ENCODE data around the gene HSPA1A. TPM values are rescaled to one million over a fixed set of nuclear protein-coding genes. Genes with fewer than 3 reads are reported as not detected.

The HSPA1A gene
- total and polyA plus RNA-seq, 9 of the 15 experiments (the other 6 are each of a cell fraction or from before 2014, with no cell fraction given): 2.2 to 273 (median 107) TPM

- TF ChIP-seq ZNF277 (CRISPR knock-in tag; IDR thresholded peaks at IDR 0.05; ENCODE audit: borderline replicate concordance) (no peak), COPS2 (conservative IDR thresholded peaks at IDR 0.05) (no peak), ARID3B (CRISPR knock-in tag; IDR thresholded peaks at IDR 0.05; ENCODE audit: borderline replicate concordance) (no peak), SIX5 (IDR thresholded peaks at IDR 0.05; ENCODE audit: borderline replicate concordance in 1 of 2, insufficient read depth in 1 of 2, low read depth in 1 of 2, low read length in 2 of 2) (no peak), CREB3L1 (IDR thresholded peaks at IDR 0.05; ENCODE audit: borderline replicate concordance, low read depth) (no peak), NR4A1 (CRISPR knock-in tag; IDR thresholded peaks at IDR 0.05) (peak; percentile 93; the same call in 1 of the 2 replicates), NR4A1 (tag; IDR thresholded peaks at IDR 0.05) (0 out of 2 replicates have a peak, but pooled peaks have one; percentile 30), PKNOX1 (IDR thresholded peaks at IDR 0.05) (peak; percentile 95), ZNF778 (CRISPR knock-in tag; IDR thresholded peaks at IDR 0.05) (no peak), ZNF282 (CRISPR knock-in tag; IDR thresholded peaks at IDR 0.05) (no peak), ARNT (IDR thresholded peaks at IDR 0.05) (peak in 1 of 2 experiments; percentile 89; a peak in 2 of 4 replicates), MAX (CRISPR knock-in tag; IDR thresholded peaks at IDR 0.05) (peak; percentile 42; the same call in 1 of the 2 replicates), HOMEZ (CRISPR knock-in tag; IDR thresholded peaks at IDR 0.05) (no peak), RNF219 (CRISPR knock-in tag; IDR thresholded peaks at IDR 0.05) (no peak), ATF4 (CRISPR knock-in tag; IDR thresholded peaks at IDR 0.05) (no peak), ZNF263 (CRISPR knock-in tag; IDR thresholded peaks at IDR 0.05; ENCODE audit: borderline replicate concordance) (no peak)
These were observed 45.5 kb upstream of the HSPA1A start (continued) for GRCh38 chr6:31769684-31770371.
